Measurements from ENCODE around the gene SYNGR1.

DNA sequence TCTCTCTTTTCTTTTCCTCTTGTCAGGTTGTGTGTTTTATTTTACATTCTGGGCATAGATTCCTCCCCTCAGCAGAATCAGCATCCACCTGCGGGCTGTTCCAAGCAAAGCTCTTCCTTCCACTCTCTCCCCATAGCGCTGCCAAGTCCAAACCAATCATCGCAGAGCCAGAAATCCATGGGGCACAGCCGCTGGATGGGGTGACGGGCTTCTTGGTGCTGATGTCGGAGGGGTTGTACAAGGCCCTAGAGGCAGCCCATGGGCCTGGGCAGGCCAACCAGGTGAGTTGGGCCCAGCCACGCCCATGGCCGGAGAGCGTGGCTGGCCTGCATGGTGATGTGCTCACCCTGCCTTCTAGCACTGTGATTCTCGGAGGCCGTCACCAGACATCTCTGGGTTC, 71.9 kb downstream of the SYNGR1 start:
- TF ChIP-seq, protein P1, sequence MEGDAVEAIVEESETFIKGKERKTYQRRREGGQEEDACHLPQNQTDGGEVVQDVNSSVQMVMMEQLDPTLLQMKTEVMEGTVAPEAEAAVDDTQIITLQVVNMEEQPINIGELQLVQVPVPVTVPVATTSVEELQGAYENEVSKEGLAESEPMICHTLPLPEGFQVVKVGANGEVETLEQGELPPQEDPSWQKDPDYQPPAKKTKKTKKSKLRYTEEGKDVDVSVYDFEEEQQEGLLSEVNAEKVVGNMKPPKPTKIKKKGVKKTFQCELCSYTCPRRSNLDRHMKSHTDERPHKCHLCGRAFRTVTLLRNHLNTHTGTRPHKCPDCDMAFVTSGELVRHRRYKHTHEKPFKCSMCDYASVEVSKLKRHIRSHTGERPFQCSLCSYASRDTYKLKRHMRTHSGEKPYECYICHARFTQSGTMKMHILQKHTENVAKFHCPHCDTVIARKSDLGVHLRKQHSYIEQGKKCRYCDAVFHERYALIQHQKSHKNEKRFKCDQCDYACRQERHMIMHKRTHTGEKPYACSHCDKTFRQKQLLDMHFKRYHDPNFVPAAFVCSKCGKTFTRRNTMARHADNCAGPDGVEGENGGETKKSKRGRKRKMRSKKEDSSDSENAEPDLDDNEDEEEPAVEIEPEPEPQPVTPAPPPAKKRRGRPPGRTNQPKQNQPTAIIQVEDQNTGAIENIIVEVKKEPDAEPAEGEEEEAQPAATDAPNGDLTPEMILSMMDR (IDR thresholded peaks at IDR 0.05) = no peak
- TF ChIP-seq POLR2A (IDR thresholded peaks at IDR 0.05) = no peak
